Measurements from ENCODE around the gene ZNF454. TPM values are rescaled to one million over a fixed set of nuclear protein-coding genes. Genes with fewer than 3 reads are reported as not detected.

Gene ZNF454
- total and polyA plus RNA-seq, 2 donors (not counting 1 experiment from before 2014, with no cell fraction given): 0.22 TPM; not detected in 1

- H3K4me1 Mint-ChIP-seq: peaks cover 2% of the 10 kb centered on the region
- no peak for DNase-seq
- Histone ChIP-seq H3K9ac (ENCODE audit: low read length) (no peak overlapping the region), H3K27ac (ENCODE audit: low read length in 2 of 2) (no peak overlapping the region), H3K9me3 (ENCODE audit: control extremely low read depth in 1 of 3, control insufficient read depth in 2 of 3, insufficient read depth in 1 of 3, low read length in 2 of 3) (peaks cover 0 to 72% (median 4%) of the 10 kb centered on the region in 3 donors), H3K4me1 (ENCODE audit: control insufficient read depth in 2 of 2, insufficient read depth in 2 of 2, low read length in 2 of 2) (no peaks in the 10 kb centered on the region), H3K36me3 (replicated peaks in 1 of 2; ENCODE audit: control extremely low read depth in 1 of 2, control insufficient read depth in 1 of 2, extremely low read depth in 1 of 2, insufficient read depth in 2 of 2, low read length in 1 of 2) (no peaks in the 10 kb centered on the region), H2AFZ (ENCODE audit: insufficient read depth, low read depth, low read length, poor library complexity, severe bottlenecking) (no peak overlapping the region), H3K4me2 (replicated peaks; ENCODE audit: low read depth, low read length, poor library complexity, severe bottlenecking) (no peak overlapping the region), H3K79me2 (ENCODE audit: control insufficient read depth, insufficient read depth, low read length) (no peaks in the 10 kb centered on the region), H4K20me1 (ENCODE audit: control insufficient read depth, insufficient read depth, low read length, poor library complexity, severe bottlenecking) (no peaks in the 10 kb centered on the region), H3K4me3 (ENCODE audit: control extremely low read depth in 1 of 5, extremely low read depth in 1 of 5, insufficient read depth in 1 of 5, low read depth in 2 of 5, low read length in 4 of 5) (no peak overlapping the region), H3K27me3 (replicated peaks in 1 of 4; ENCODE audit: control extremely low read depth in 1 of 4, control insufficient read depth in 3 of 4, insufficient read depth in 4 of 4, low read length in 3 of 4) (peaks cover 0 to 14% (median 0%) of the 10 kb centered on the region in 4 experiments)
- WGBS (ENCODE audit: insufficient coverage): 96% methylated on average over 4 of the region's 12 CpGs
- ChIA-PET POLR2A (no interaction called here), CTCF (no interaction called here)
- no peak overlapping the region for H3K27ac Mint-ChIP-seq
- H3K9me3 Mint-ChIP-seq (ENCODE audit: insufficient read depth): peaks cover 7% of the 10 kb centered on the region
- ATAC-seq (ENCODE audit: low read depth): no peak
- no peak overlapping the region for H3K4me3 Mint-ChIP-seq
- H3K27me3 Mint-ChIP-seq: peaks cover 21% of the 10 kb centered on the region
- intact Hi-C loops (cut with micrococcal nuclease): no loop called here
- no peak for TF ChIP-seq EZH2 (IDR thresholded peaks at IDR 0.05; ENCODE audit: borderline replicate concordance, insufficient read depth, low read depth, low read length, poor library complexity, severe bottlenecking)
- TF ChIP-seq CTCF (IDR thresholded peaks at IDR 0.05): no peak
Measured at GRCh38 chr5:178990491-178990890, 49.5 kb downstream of the ZNF454 start.

GRCh38 chr5:178991190-178992145, 50.5 kb downstream of the ZNF454 start:
- Histone ChIP-seq H2AFZ (ENCODE audit: insufficient read depth, low read depth, low read length, poor library complexity, severe bottlenecking) (no peak overlapping the region), H4K20me1 (ENCODE audit: control insufficient read depth, insufficient read depth, low read length, poor library complexity, severe bottlenecking) (no peaks in the 10 kb centered on the region), H3K9ac (ENCODE audit: low read length) (no peak overlapping the region), H3K4me2 (replicated peaks; ENCODE audit: low read depth, low read length, poor library complexity, severe bottlenecking) (no peak overlapping the region), H3K36me3 (replicated peaks in 1 of 2; ENCODE audit: control extremely low read depth in 1 of 2, control insufficient read depth in 1 of 2, extremely low read depth in 1 of 2, insufficient read depth in 2 of 2, low read length in 1 of 2) (no peaks in the 10 kb centered on the region), H3K27ac (ENCODE audit: low read length in 2 of 2) (no peak overlapping the region), H3K27me3 (replicated peaks in 1 of 4; ENCODE audit: control extremely low read depth in 1 of 4, control insufficient read depth in 3 of 4, insufficient read depth in 4 of 4, low read length in 3 of 4) (peaks cover 0 to 14% (median 0%) of the 10 kb centered on the region in 4 experiments), H3K4me1 (ENCODE audit: control insufficient read depth in 2 of 2, insufficient read depth in 2 of 2, low read length in 2 of 2) (no peaks in the 10 kb centered on the region), H3K79me2 (ENCODE audit: control insufficient read depth, insufficient read depth, low read length) (no peaks in the 10 kb centered on the region), H3K9me3 (ENCODE audit: control extremely low read depth in 1 of 3, control insufficient read depth in 2 of 3, insufficient read depth in 1 of 3, low read length in 2 of 3) (peaks cover 0 to 74% (median 4%) of the 10 kb centered on the region in 3 donors), H3K4me3 (ENCODE audit: control extremely low read depth in 1 of 5, extremely low read depth in 1 of 5, insufficient read depth in 1 of 5, low read depth in 2 of 5, low read length in 4 of 5) (no peak overlapping the region)
- peaks cover 7% of the 10 kb centered on the region for H3K9me3 Mint-ChIP-seq (ENCODE audit: insufficient read depth)
- CTCF ChIA-PET: no interaction called here
- 93% methylated on average over 24 of the region's 28 CpGs for WGBS (ENCODE audit: insufficient coverage)
- peaks cover 26% of the 10 kb centered on the region for H3K27me3 Mint-ChIP-seq
- H3K4me3 Mint-ChIP-seq: no peak overlapping the region
- TF ChIP-seq EZH2 (IDR thresholded peaks at IDR 0.05; ENCODE audit: borderline replicate concordance, insufficient read depth, low read depth, low read length, poor library complexity, severe bottlenecking) (no peak), CTCF (IDR thresholded peaks at IDR 0.05) (no peak)
- ATAC-seq (ENCODE audit: low read depth) (no peak), DNase-seq (no peak)
- intact Hi-C loops (cut with micrococcal nuclease): no loop called here
- no peak overlapping the region for H3K27ac Mint-ChIP-seq
- H3K4me1 Mint-ChIP-seq: peaks cover 2% of the 10 kb centered on the region
- POLR2A ChIA-PET: no interaction called here
